Stomach (tissue), 4 donors: ENCODE data around the gene MACC1.
"Not testable (repeated sequence)": the region's sequence is repeated elsewhere in the genome, so short reads cannot be mapped to it uniquely, and the experiment has no call there.

Source experiments
- CTCF ChIP-seq, 7 experiments: fragments of 450-650 bp in 4 of 7; fragments of 200-600 bp in 3 of 7; sonication (generic) in 3 of 7; IDR thresholded peaks; one replicate each; pipeline ENCODE4 v1.5.1; 2016 to 2019; ENCODE audit warnings: antibody characterized with exemption in 7 of 7, control low read depth in 2 of 7, mild to moderate bottlenecking in 1 of 7
- EP300 ChIP-seq: sonication (generic); formaldehyde crosslinking; IDR thresholded peaks from one replicate; pipeline ENCODE4 v1.6.1; 2017; ENCODE audit warnings: antibody characterized with exemption
- POLR2A ChIP-seq, 4 donors: fragments of 450-650 bp; IDR thresholded peaks; one replicate each; pipeline ENCODE4 v1.6.1; 2016; ENCODE audit warnings: antibody characterized with exemption in 4 of 4, control low read depth in 2 of 4, mild to moderate bottlenecking in 1 of 4, moderate library complexity in 1 of 4

- not testable (repeated sequence) for TF ChIP-seq CTCF (IDR thresholded peaks at IDR 0.05); EP300; POLR2A (IDR thresholded peaks at IDR 0.05)
These were observed 93.1 kb downstream of the MACC1 start for GRCh38 chr7:20124087-20124486.
